ENCODE data around the gene TTC7B. TPM values are rescaled to one million over a fixed set of nuclear protein-coding genes. Genes with fewer than 3 reads are reported as not detected.
"Not testable (repeated sequence)": the region's sequence is repeated elsewhere in the genome, so short reads cannot be mapped to it uniquely, and the experiment has no call there.

The TTC7B gene
- total RNA-seq, 1 donor from 2014 or later = 10.6 TPM

DNA sequence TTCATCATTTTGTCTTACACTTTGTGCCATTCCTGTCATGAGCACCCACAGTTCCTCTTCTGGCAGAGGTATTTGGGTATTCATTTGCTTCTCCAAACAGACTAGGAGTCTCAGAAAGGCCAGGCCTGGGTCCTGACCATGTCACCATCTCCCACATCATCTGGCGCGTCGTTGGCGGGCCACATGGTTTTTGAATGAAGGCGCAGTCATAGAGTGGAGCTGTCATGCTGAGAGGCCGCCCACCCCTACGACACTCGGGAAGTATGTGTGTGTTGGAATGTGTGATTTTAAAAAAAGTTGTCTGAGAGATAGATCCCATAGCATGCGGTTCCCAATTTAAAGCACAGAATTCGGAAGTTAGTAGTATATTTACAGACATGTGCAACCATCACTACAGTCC, 15.6 kb upstream of the TTC7B start:
- DNase-seq (ENCODE audit: low spot score in 2 of 2) (no peak), FAIRE-seq (no peak)

DNA sequence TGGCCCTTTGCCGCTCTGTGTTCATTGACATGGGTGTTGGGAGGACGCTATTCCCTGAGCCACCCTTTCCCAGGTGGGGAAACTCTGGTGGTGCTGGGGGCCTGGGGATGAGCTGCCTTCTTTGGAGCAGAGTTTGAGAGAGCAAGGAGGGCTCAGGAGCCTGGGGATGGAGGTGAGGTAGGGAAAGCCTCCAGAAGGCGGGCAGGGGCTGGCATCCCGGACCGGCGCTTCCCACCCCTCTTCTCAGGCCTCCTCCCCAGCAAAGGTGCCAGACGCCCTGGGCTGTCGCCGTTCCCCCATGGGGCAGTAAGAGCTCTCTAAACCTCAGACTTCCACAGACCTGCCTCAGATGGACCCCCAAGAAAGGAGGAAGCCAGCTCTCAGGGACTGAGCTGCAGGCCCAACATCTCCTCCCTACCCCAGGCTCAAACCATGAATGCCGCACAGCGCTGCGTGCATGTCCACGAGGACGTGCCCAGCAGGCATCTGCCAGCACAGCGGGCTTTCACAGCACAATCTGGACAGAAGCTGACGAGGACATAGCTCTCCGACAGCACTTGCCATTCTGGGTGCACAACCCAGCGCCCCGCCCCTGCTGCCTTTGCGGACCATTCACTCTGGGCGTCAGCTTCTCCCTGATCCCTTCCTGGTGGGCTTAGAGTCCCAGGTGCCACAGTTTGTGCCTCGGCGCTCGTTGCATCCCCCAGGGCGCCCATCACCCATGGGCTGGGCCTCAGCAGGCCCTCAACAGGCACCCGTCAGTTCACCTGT, 14.9 kb upstream of the TTC7B start:
- DNase-seq (ENCODE audit: low spot score in 2 of 2) (no peak), FAIRE-seq (no peak)

DNA sequence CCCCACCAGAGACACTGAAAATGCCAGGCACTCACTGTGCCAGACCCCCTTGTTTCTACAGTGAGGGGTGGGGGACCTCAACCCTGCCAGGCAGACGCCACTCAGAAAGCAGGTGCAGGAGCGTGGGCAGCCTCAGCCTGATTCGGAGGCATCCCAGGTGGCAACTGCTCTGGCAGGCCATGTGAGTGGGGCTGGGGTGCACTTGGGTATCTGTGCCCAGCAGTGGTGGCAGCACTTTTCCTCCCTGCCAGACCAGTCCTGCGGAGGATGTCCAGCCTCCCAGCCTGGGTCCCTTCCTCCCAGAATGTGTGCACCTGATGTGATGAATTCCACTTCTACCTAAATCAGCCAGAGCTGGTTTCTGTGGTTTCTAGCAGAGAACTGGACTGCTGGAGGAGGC, 13.4 kb upstream of the TTC7B start:
- DNase-seq (ENCODE audit: low spot score in 2 of 2) = no peak
- no peak for FAIRE-seq

DNA sequence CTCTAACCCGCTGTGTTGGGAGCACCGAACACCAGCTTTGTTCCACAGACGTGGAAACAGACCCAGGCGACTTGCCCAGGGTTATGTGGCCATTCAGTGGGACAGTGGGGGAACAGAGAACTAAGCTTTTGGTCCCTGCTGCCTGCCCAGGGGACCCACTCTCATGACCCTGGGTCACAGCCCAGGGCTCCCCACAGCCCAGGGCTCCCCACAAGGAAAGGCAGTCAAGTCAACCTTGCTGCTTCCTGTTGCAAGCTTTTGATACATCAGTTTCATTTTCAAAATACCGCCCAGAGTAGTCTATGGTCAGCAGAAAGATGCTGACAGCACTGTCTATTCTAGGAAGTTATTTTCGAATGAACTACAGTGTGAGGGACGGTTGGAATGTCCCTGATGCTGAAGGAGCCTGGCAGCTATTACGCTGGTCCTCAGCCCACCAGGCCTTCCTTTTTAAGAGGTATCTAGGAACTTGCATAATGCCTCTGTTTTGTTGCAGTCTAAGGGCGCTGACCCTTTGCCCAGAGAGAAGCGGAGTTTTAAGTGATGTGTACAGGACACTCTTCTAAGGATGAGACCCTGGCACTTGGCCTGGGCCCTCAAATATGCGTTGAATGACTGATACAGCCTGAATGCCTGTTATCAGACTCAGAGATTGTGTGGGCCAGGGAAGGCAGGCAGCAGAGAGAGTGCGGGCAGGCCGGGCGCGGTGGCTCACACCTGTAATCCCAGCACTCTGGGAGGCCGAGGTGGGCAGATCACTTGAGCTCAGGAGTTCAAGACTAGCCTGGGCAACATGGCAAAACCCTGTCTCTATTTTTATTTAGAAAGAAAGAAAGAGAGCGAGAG, 12.6 kb upstream of the TTC7B start:
- no peak for FAIRE-seq

DNA sequence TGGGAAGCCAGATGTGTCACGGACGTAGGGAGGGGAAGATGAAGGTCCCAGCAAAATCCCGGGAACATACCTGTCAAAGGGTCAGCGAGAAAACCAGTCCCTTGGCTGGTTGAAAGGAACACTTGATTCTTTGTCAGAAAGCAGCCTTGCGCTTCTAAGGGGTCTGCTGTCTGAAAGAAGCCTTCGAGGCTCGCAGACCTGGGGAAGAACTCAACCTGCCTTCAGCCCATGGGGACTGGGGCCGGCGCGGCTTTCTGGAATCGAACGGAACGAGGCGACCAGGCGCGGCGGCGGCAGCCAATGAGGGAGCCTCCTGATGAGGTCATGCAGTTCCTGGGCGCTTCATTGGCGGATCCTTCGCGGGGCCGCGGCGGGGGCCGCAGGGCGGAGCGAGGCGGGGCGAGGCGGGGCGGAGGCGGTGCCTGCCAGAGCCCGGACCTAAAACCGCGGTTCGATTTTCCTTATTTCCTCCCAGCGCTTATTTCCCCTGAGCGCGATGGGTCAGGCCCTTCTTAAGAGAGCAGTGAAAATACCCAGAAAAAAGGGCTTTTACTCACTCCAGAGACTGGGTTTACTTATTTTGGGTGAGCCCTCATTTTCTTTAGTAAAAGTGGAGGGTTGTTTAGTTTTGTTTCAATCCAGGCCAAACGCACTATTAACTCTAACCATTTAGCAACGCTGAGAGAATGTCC, 11.8 kb upstream of the TTC7B start:
- peak; percentile 94 to 99 for DNase-seq (ENCODE audit: low spot score in 2 of 2)
- no peak for FAIRE-seq

More for the DNA sequence above, 12.6 kb upstream of the TTC7B start:
- DNase-seq (ENCODE audit: low spot score in 2 of 2) = no peak

DNA sequence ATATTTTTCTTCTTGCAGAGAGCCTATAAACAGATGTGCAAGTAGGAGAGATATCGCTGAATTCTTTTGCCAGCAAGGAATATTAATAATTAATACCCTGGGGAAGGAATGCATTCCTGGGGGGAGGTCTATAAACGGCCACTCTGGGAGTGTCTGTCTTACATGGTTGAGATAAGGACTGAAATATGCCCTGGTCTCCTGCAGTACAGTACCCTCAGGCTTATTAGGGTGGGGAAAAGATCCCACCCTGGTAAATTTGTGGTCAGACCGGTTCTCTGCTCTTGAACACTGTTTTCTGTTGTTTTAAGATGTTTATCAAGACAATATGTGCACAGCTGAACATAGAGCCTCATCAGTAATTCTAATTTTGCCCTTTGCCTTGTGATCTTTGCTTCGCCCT, 7.3 kb upstream of the TTC7B start:
- not testable (repeated sequence) for DNase-seq (ENCODE audit: low spot score in 2 of 2); FAIRE-seq

DNA sequence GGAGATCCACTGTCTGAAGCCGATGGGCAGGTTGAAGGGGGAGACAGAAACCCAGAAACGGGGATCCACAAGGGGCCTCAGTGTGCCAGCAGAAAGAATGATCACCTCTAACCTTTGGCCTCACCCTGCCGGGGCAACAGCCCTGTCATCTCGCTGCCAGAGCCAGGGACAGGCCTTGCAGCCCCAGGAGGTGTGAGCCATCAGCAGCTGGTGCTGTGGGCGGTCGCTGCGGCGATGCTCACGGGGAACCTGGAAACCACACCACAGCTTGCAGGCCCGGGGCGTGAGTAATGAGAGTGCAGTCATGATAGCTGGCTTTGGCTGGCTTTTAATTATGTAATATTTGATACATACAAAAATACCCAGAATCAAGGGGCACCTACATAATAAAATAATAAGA, 4.7 kb upstream of the TTC7B start:
- no peak for FAIRE-seq

DNA sequence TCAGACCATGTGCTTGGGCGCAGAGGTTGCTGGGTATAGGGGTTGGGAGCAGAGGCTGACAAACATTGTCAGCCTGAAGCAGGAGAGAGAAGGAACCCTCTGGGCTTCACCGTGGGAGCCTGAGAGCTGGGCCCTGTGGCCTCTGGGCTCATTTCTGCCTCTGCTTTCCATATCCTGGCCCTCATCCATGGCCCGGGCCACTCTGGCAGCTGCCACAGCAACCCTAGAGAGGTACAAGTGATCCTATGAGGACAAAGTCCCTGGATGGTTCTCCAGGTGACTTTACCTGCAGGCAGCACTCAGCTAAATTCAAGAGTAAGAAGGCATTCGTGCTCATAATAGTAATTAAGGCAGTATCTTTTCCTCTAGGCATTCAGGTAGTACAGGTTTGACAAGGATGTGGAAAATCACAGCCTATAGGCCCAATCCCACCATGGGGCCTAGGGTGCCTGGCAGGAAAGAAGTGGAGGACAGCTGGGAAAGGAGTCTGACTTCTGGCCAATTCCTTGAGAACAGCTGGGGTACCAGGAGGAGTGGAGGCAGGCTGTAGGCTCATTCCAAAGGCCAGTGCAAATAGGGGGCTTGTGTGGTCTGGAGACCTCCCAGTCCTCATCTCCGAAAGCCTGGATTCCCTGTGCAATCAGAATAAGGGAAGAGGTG, 3.6 kb upstream of the TTC7B start:
- no peak for FAIRE-seq

More for the DNA sequence above, 4.7 kb upstream of the TTC7B start:
- no peak for DNase-seq (ENCODE audit: low spot score in 2 of 2)

DNA sequence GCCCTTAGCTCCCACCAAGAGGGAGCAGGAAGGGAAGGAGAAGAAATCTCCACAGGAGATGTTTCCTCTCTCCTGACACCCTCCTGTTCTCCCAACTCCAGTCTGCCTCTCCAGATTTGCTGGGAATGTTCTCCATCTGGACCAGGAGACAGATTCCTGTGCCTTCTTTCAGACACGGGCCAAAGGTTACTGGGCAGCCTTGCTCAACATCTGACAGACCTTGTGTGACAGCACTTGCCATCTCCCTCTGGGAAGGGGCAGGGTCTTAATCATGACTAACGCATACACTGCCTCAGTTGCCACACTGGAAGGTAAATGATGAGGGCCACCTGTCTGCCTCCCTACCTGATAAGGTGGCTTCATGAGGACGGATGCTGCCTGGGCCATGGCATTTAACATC, 2.5 kb upstream of the TTC7B start:
- FAIRE-seq (no peak), DNase-seq (ENCODE audit: low spot score in 2 of 2) (no peak)

More for the DNA sequence above, 3.6 kb upstream of the TTC7B start:
- DNase-seq (ENCODE audit: low spot score in 2 of 2) = no peak

DNA sequence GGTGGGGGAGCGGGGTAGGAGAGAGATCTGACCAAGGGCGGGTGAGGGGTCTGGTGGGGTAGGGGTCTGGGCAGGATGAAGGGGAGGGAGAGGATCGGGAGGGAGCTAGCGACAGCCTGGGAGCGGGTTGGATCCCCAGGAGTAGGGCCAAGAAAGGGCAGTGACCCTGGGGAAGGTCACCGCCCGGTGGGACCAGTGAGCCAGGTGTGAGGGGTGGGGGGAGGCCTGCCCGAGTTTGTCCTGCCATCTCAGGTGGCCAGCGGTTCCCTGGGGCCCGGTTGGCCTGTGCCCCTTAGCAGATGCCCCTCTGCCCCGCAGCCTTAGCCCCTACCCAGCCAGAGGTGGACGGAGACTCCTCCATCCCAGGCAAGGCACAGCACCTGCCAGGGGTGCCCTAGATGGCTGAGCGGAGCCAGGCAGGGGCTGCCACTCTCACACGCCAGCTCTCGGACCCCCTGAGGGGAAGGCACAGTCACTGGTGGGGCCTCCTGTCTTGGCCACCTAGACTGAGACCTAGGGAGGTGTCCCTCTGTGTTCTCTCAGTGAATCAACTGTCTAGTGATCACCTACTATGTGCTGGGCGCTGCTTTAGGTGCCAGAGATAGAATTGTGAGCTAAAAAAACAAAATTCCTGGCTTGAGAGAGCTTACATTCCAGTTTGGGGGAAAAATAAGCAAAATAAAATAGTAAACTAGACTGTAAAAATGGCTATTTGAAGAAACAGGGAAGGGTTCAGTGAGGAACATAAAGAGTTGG, 629 bp upstream of the TTC7B start:
- FAIRE-seq (no peak), DNase-seq (ENCODE audit: low spot score in 2 of 2) (no peak)

DNA sequence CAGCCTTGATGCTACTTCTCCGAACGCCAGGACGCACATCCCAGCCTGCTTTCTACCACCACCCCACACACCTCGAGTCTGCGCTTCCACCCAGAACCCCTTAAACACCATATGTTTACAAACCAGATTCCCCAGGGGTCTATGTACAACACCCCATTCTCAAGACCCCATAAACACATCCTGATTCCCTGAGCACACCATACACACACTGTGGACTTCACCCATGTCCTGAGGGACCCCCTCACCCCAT, 733 bp downstream of the TTC7B start:
- DNase-seq (ENCODE audit: low spot score in 2 of 2) = no peak
- no peak for FAIRE-seq

DNA sequence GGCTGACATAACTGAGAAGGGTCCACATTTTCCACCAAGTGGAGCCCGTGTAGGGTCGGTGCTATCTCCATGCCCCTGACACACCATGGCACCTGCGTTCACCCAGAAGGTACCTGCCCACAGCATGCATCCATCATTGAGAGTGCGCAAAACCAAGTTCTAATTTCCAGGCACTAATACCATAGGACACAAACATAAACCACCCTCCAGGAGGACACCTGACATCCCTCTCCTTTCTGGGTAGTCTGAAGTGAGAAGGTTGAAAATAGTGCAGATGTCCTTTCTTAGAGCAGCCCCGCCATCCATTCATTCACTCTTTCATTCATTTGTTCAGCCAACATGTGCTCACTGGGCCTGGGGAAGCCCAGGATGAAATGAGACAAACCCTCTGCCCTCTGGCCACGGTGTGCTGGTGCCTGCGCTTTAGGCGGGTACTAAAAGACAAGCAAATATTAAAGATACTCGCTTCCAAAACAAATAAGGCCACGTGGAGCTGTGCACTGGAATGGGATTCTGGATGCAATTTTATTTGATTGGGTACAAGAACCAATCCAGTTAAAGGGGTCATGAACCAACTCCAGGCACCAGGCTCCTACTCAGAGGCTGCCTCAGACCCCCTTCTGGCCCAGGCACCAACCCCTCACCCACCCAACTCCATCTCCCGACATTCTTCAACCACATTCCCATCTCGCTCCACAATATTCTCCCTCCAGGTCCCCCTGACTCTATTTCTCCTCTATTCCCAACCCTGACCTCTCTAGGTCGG, 1.2 kb downstream of the TTC7B start:
- DNase-seq (ENCODE audit: low spot score in 2 of 2) (no peak), FAIRE-seq (no peak)

DNA sequence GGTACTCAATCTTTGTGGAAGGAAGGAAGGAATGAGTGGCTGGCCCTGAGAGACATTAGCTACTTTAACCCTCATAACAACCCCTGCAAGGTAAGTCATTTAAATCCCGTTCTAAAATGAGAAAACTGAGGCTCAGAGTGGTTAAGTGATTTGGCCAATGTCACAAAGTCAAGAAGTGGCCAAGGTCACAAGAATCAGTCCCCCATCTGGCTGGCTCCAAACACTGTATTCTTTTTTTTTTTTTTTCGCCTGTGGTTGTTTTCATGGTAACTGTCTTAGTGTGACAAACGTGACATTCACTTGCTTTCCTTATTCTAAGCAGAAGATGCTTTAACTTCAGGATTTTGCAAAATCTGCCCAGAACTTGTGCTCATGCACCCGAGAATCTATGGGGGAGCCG, 2.8 kb downstream of the TTC7B start:
- FAIRE-seq (no peak), DNase-seq (ENCODE audit: low spot score in 2 of 2) (no peak)

DNA sequence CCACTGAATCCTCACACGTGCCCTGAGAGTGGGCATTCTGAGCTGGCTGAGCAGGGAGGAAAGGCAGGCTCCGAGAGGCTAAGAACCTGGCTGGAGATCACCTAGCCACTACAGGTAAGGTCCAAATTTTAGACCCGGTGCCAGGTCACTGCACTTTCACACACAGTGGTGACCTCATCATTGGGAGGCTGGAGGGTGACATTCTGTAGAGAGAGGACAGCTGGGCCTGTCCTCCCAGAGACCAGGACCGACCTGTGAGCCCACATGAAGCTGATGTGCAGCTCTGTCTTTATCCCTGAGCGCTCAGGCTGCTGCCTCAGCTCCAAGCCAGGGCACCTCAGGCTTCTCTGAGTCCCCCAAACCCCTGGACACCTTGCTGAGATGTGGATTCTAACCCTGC, 4.1 kb downstream of the TTC7B start:
- no peak for FAIRE-seq

DNA sequence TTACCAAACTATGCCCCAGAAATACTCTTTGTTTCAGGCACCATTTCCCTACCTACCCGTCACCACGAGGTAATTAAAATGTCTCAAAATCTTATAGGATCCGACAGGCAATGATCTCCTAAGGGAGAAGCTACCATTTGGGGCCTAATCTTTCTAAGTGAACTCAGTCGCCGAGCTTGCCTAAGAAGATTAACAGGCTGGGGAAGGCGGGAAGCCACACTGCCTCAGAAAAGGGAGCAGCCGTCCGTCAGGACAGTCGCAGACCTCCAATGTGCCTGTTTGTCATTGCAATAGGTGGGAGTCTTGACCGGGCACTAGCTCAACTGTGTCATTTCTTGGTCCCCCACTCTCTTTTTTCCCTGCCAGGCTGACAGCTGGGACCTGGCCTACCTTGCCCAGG, 4.6 kb downstream of the TTC7B start:
- DNase-seq (ENCODE audit: low spot score in 2 of 2) = no peak
- no peak for FAIRE-seq

More for the DNA sequence above, 4.1 kb downstream of the TTC7B start:
- DNase-seq (ENCODE audit: low spot score in 2 of 2) = no peak

DNA sequence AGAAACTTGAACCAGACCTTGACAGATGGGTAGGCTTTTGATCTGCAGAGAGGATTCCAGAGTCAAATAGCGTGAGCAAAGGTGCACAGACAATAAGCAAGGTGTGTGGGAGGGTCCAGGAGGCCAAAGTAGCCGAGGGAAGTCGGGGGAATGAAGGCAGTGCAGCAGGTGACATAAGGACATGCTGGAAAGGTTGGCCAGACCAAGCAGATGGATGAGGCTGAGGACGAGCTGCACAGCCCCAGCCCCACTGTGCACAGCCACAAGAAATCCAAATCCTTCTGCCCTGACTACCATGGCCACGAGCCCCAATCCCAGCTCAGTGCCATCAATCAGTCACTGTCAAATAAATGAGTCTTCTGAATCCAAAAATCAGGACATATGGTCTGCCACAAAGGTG, 5.4 kb downstream of the TTC7B start:
- FAIRE-seq = no peak
- no peak for DNase-seq (ENCODE audit: low spot score in 2 of 2)

DNA sequence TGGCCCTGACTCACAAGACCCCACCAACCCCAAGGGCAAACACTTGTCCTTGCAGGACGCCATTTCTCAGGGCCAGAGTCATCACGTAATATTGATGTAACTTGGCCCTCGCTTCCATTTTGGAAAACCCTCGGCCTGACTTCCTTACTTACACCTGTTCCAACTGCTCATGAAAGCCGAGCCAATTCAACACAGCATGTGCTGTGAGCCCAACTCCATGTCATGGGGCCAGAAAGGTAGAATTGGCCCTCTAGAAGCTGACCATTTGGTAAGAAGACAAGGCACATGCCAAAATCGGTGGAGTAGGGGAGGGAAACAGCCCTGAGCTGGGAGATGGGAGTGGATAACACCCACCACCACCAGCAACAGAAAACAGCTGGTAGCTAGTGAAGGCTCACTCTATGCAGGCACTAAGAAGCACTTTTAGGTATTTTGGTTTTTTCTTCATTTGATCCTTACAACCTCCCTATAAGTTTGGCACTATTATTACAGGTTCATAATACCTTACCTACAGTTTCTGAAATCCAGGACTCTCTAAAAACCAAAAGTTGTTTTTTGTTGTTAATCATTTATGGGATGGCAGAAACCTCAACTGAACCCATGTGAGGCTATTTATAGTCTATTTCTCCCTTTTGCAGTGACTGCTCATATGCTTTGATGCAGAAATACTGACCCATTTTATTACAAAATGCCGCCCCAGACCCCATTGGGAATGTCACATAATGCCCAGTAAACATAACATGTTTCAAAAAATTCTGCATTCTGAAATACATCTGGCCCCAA, 6.5 kb downstream of the TTC7B start:
- no peak for FAIRE-seq
- DNase-seq (ENCODE audit: low spot score in 2 of 2) = no peak

DNA sequence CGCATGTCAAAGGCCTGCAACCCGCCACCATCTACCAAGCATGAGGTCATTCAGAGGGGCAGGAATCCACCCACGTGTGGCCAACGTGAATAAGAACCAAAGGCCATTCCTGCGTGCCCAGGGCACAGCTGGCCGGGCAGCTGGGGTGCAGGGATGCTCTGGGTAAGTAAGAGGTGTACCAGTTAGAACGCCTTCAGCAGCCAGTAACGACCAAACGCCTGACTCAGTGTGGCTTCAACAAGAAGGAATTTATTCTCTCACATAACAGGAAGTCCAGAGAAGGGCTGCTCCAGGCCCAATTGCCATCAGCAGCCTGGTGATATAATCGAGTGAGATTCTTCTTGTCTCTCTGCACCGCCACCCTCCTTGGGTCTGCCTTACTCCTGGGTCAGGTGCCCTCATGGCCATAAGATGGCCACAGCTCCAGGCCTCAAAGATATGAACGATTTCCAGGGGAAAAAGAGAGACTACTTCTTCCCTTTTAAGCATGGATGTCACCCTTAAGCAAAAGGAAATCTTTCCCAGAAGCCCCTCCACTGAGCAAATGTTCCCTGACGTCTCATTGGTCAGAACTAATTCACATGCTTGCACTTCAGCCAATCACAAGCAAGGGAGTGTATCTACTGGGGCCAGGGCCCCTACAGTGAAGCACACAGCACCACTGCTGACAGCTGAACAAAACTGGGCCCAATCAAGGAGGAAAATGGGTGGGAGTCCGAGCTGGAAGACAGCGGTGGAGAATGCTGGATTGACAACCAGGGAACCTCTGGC, 7.3 kb downstream of the TTC7B start:
- DNase-seq (ENCODE audit: low spot score in 2 of 2) (no peak), FAIRE-seq (no peak)

All from frontal cortex (tissue), 4 donors.